NCI-H460 (cell line): ENCODE measurements around the gene IL11RA. TPM values are rescaled to one million over a fixed set of nuclear protein-coding genes. Genes with fewer than 3 reads are reported as not detected.

ENCODE experiments used
- DNase-seq: peaks from one replicate; pipeline ENCODE4 v3.0.0-alpha.2; 2016; ENCODE audit warnings: low read depth; ENCODE audit errors: extremely low read depth
- total RNA-seq: library from RNA; depleted of rRNA; stranded (reverse); fragments of >200 nt; shearing (Covaris generic); gene quantifications from 2 replicates; pipeline ENCODE4 v1.2.3, GENCODE V29; 2014

Gene IL11RA
- total RNA-seq, 1 experiment from 2014 or later, result 3.3 TPM

GRCh38 chr9:34651321-34651720, 664 bp upstream of the IL11RA start:
- DNase-seq, result no peak

DNA sequence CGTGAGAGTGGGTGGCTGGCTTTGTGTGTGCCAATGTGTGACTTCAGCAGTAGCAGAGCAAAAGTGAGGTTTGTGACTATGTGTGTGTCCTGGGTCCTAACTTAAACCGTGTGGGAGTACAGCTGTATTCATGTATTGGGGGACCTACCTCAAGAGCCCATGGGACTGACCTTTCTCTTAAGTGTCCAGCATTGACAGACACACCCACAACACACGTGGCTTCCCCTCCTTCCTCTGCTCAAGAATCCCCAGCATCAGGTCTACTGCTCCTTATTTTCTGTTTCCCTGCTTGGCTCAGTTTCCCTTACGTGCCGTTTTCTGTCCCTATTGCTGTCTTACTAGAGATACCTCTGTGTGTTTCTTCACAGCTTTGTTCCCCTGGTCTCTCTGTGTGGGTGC, 616 bp downstream of the IL11RA start:
- no peak for DNase-seq

- no peak for DNase-seq
Measured at GRCh38 chr9:34653151-34654072, 1.4 kb downstream of the IL11RA start.

GRCh38 chr9:34654323-34655051, 2.5 kb downstream of the IL11RA start:
- no peak for DNase-seq

DNA sequence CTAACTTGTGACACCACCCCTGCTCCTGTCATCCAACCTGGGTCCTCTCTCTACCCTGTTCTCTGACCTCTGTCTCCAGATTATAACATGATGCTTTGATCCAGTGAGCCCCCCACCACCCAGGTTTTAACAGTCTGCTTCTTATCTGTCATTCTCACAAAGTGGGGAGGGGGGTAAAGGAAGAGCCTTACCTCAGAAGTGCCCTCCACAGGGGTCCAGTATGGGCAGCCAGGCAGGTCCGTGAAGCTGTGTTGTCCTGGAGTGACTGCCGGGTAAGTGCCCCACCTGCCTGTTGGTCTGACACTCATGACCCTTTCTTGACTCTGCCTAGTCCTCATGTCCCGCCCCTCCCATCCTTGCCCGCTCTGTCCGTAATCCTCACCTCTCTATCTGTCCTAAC, 3.4 kb downstream of the IL11RA start:
- DNase-seq, result no peak

DNA sequence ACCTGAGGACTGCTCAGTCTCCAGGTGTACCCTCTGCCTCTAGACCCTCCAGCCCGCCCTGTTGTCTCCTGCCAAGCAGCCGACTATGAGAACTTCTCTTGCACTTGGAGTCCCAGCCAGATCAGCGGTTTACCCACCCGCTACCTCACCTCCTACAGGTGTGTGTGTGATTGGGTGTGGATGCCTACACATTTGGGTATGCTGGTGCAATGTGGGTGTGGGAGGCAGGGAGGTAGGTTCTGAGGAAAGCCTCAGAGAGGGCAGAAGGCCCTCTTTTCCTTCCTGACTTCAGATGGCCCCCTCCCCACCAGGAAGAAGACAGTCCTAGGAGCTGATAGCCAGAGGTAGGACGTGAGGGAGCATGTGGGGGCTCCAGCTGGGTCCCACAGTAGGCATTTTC, 5.0 kb downstream of the IL11RA start:
- no peak for DNase-seq

GRCh38 chr9:34658461-34658860, 6.5 kb downstream of the IL11RA start:
- DNase-seq, result no peak

DNA sequence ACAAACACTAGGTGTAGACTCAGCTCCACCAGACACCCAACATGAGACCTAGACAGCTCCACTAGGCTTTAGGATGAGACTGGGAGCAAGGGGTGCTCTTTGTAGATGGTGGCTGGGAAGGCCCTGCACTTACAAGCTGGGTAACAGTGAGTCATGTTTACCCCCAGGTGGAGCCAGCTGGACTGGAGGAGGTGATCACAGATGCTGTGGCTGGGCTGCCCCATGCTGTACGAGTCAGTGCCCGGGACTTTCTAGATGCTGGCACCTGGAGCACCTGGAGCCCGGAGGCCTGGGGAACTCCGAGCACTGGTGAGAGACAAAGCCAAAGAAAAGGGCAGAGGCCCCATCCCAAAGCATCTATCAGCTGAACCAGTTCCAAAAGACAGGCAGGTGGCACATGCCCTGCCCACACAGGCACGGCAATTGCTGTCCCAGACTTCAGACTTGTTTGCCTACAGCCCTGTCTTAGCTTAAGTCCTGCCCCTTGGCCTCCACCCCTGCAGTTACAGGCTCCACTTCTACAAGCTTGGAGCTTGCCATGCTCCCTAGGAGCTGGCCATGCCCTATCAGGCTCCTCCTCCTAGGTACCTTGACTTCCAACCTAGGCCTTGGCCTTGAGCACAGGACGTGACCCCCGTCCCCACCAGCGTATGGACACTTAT, 7.7 kb downstream of the IL11RA start:
- no peak for DNase-seq

GRCh38 chr9:34662526-34663302, 10.7 kb downstream of the IL11RA start, which contains the start of gene CCL27:
CCL27 (minus strand) TSS chr9:34662657; CDS start chr9:34662633, 24 bp downstream.
- DNase-seq, result no peak

- no peak for DNase-seq
Measured at GRCh38 chr9:34663303-34663605, 11.3 kb downstream of the IL11RA start.

- peak; percentile 80 for DNase-seq
Measured at GRCh38 chr9:34664281-34665066, 12.5 kb downstream of the IL11RA start.

GRCh38 chr9:34665067-34665380, 13.0 kb downstream of the IL11RA start:
- DNase-seq, result no peak

- peak; percentile 90 for DNase-seq
Measured at GRCh38 chr9:34665381-34666250, 13.6 kb downstream of the IL11RA start.

GRCh38 chr9:34669809-34670562, 18.0 kb downstream of the IL11RA start:
- no peak for DNase-seq

- no peak for DNase-seq
Measured at GRCh38 chr9:34671307-34671706, 19.3 kb downstream of the IL11RA start.

DNA sequence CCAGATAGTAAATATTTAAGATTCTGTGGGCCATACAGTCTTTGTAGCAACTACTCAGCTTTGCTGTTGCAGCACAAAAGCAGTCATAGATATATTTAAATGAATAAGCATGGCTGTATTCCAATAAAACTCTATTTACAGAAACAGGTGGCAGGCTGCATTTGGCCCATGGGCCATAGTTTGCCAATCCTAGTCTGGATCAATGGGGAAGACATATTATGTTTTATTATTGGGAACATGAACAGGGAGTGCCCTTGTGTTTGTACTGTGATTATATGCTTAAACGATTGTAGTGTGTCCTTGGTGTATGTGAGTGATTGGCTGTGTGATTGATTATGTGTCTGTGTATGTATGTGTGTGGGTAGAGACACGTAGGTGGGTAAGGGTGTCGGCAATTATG, 22.5 kb downstream of the IL11RA start:
- DNase-seq, result no peak

GRCh38 chr9:34675048-34675714, 23.2 kb downstream of the IL11RA start:
- peak; percentile 51 for DNase-seq

GRCh38 chr9:34675869-34676268, 23.9 kb downstream of the IL11RA start:
- DNase-seq, result no peak
